Esophagus mucosa (tissue), 1 donor: ENCODE results near the gene C4orf54. TPM values are rescaled to one million over a fixed set of nuclear protein-coding genes. Genes with fewer than 3 reads are reported as not detected.

Experiments used
- ATAC-seq: fragments of 200-7000 bp; cut with Tn5 transposase; one replicate; pipeline ENCODE4 v1.9.1; 2020
- total RNA-seq: library from RNA; stranded (reverse); gene quantifications from one replicate; pipeline ENCODE4 v1.2.4, GENCODE V29; 2023
- donor health status: DM: yes; HTN: yes; CAD: no.

Gene C4orf54
- total RNA-seq, 1 donor from 2014 or later, result not detected

DNA sequence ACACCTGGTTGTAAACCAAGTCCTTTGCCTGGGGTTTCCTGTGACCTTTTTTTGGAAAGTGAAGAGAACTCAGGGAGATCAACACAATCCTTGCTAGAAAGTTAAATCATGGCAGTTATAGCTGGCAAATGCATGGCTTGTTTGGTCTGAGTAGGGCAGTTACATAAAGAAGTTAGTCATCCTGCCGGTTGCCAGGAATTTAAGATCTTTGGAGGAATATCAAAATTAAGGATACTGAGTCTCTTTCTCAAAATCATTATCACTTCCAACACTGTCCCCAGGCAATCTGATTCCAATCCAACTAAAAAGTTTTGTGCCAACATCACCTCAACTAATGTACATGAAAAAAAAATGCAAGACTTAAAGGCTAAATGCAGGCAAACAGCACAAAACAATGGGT lies 40.3 kb downstream of the C4orf54 start:
- ATAC-seq, result no peak

DNA sequence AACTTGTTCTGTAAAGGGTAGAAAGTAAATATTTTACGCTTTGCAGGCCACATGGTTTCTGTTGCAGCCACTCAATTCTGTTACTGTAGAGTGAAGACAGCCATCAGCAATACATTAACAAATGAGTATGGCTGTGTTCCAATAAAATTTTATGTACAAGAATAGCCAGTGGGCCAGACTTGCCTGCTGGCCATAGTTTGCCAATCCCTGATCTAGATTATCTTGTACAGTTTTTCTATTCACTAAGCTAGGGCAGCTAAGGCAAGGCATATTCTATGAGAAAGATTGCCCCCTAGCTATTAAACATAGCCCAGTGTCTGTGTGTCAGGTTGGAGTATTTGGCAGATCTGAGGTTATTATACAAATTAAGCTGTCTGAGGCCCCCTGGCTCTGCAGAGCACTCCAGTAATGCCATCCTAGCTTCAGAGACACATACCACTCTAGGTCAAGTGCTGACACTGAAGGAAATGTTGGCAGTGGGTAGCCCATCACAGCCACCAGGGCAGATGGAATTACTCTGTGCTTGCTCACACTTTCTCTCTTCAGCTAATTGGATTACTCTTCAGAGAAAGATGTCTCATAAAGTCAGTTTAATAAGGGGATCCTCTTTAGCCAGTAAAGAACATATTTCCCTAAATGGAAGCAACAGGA lies 42.3 kb downstream of the C4orf54 start:
- ATAC-seq, result no peak

DNA sequence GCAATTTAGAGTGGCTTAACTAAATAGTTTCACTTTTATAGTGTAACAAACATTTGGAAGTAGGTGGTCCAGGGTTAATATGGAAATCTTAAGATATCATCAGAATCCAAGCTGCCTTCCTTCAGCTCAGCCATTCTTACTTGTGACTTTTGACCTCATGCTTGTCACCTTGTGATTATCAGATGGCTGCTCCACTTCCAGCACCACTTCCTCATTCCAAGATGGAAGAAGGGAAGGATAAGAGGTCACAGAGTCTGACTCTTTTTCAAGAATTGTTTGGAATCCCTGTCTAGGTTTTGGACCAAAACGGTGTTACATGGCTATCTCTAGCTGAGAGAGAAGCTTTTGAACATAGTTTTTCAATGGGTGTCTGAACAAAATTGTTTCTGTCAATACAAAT lies 43.1 kb downstream of the C4orf54 start:
- no peak for ATAC-seq

DNA sequence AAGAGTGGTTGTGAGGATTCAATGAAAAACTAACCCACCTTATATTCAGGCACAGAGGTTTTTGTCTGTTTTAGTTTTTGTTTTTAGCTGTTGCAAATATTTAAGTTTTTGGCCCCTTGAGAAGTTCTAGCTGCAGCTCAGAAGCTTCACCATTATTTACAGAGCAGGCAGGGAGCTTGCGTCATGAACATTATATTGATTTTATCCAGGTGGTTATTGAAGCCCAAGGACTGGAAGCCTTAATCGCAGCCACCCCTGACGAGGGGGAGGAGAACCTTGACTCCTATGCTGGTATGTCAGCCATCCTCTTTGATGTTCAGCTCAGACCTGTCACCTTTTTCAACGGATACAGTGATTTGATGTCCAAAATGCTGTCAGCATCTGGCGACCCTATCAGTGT lies 44.9 kb downstream of the C4orf54 start:
- no peak for ATAC-seq

DNA sequence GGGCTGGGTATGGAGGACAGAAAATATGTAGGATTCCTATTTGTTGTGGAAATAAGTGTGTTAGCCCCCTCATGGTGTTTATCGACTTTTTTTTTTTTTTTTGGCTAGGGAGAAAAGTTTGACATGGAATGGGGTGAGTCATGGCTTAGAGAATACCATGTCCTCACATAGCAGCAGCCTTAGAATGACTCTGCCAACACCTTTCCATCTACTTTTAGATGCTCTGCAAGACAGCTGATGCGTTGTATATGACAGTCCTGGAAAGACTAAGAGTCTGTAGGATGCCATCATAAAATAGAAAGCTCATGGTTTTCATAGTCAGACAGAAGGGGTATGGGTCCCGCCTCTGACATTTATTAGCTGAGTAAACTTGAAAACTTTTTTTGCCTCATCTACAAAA lies 45.3 kb downstream of the C4orf54 start:
- no peak for ATAC-seq

DNA sequence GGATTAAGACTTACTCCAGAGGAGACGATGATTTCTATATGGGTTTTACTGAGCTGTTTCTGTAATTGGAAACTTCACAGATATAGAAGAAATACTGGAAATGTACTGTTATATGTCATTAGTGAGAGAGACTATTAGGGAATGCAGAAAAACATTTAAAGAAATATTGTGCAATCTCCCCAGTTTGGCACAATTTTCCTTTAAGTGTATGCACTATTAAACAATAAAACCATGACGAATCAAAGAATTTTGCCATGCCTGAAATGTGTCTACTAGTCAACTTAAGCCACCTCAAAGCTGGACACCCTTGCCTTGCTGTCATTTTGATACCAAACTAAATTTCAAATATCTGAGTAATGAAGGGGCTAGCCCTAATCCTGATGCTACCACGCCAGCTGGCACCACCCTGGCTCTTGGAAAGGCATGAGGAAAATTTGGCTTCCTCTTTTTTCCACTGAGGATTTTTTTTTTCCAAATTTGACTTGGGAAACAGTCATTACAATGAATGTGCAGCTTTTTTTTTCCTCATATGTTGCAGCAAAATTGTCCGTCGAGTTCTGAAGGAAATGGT lies 46.9 kb downstream of the C4orf54 start:
- ATAC-seq, result no peak

DNA sequence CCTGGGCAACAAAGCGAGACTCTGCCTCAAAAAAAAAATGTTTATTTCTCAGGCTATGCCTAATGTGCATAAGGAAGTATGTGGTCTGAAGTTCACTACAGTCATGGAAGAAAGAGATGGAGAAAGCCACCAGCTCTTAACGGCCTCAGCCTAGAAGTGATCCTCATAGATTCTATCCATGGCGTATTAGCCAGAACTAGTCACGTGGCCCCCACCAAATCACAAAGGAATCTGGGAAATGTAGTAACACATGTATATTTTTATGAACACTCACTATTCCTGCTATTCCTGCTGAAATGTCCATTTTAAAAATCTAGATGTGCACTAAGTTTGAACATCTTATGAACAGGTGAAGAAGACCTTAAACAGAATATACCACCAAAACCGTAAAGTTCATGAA lies 49.2 kb downstream of the C4orf54 start:
- no peak for ATAC-seq

Other genes starting within 250 kb of the C4orf54 start
- gene ADH7, start 222.5 kb downstream of the C4orf54 start, total RNA-seq, result 120 TPM
- gene C4orf17, start 146.8 kb downstream of the C4orf54 start, total RNA-seq, result not detected
- gene TRMT10A, start 93.8 kb downstream of the C4orf54 start, total RNA-seq, result 3.9 TPM
- not detected for gene MTTP, start 83.0 kb downstream of the C4orf54 start, total RNA-seq
- gene DAPP1, start 159.0 kb upstream of the C4orf54 start, total RNA-seq, result 54.7 TPM
- 36.8 TPM for gene LAMTOR3, start 236.6 kb upstream of the C4orf54 start, total RNA-seq